ENCODE measurements around the gene ZNF557. TPM values are rescaled to one million over a fixed set of nuclear protein-coding genes. Genes with fewer than 3 reads are reported as not detected.

Gene ZNF557
- total RNA-seq, 2 experiments from 2014 or later, result 9.5 to 9.9 TPM

DNA sequence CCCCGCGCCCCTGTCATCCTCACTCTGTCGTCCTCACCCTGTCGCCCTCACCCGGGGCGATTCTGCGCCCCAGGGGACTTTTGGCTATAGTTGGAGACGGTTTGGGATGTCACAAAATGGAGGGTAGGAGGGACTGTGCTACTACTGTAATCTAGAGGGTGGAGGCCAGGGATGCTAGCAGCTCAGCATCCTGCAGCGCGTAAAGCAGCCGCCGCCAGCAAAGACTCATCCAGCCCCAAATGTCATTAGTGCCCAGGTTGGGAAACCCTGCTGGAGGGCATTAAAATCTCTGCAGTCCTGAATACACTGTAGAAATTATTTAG, 362 bp downstream of the ZNF557 start:
- POLR2A ChIA-PET, result interaction anchor here (0.5 to 2.5 kb wide), 2 partner anchors 17 to 30 kb away, joined by 7 to 8 read pairs; no protein-coding TSS in a partner anchor
- CTCF ChIA-PET, result interaction anchor here (0.9 to 1.5 kb wide), 2 partner anchors 12 to 285 kb away, joined by 3 to 5 read pairs; no protein-coding TSS in a partner anchor

DNA sequence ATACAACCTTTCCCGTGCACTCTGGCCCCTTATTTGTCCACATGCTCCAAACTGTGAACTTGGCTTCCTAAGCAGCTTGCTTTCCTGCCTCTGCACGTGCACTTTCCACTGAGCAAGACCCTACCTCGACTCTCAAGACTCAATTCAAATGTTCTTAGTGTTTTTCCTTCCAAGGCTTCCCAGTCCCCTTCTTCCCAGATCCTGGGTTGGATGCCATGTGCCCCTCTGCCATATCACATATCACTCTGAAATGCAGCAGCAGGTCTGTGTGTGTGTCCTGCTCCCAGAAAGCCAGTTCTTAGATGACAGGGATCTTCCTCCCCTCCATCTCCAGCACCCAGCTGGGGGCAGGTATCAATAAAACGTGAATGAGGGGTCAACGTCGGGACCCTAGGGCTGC, 3.0 kb downstream of the ZNF557 start:
- ChIA-PET CTCF (no interaction called here), POLR2A (no interaction called here)

DNA sequence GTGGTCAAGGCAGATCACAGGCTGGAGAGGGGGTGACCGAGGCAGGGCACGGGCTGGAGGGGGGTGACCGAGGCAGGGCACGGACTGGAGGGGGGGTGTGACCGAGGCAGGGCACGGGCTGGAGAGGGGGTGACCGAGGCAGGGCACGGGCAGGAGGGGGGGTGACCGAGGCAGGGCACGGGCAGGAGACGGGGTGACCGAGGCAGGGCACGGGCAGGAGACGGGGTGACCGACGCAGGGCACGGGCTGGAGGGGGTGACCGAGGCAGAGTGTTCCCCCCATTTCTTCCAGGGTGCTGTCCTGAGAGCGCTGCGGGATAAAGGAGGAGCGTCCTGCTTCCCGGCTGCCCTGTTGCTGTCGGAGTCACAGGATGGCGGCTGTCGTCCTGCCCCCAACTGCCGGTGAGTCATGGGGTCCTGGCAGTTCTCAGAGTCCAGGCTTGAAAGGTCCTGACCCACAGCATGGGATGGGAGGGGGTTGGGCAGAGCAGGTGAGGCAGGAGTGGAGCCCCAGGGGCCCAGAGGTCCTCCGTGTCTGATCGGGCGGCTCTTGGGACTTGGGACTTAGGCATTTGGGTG, 5.3 kb downstream of the ZNF557 start:
- ChIA-PET CTCF (no interaction called here), POLR2A (no interaction called here)

DNA sequence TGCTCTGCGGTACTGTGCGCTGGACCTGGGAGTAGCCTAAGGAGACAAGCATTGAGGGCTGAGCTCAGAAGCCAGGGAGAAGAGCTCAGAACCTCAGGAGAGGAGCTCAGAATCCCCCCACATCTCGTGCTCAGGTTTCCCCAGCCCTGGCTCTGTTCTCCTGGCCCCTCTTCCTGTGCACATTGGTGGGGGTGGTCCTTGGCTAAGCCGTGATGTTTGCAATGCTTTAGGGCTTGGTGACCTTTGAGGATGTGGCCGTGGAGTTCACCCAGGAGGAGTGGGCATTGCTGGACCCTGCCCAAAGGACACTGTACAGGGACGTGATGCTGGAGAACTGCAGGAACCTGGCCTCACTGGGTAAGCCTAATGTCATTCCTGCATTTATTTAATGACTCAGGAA, 6.6 kb downstream of the ZNF557 start:
- ChIA-PET CTCF (interaction anchor here (0.8 kb wide), 1 partner anchor 572 kb away, joined by 4 read pairs; no protein-coding TSS in a partner anchor), POLR2A (interaction anchor here (0.6 kb wide), 1 partner anchor 390 kb away, joined by 3 read pairs; no protein-coding TSS in a partner anchor)

DNA sequence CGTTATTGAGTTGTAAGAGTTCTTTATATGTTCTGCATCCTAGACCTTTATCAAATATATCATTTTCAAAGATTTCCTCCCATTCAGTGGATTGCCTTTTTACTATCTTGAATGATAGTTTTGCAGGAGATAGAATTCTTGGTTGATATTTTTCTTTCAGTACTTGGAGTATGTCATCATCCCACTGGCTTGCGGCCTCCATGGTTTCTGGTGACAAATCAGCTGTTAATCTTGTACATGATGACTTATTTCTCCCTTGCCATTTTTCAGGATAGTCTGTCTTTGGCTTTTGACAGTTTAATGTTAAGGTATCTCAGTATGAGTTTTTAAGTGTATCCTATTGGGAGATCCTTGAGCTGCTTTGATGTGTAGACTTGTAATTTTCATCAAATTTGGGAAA, 8.5 kb downstream of the ZNF557 start:
- ChIA-PET CTCF (no interaction called here), POLR2A (interaction anchor here (0.7 kb wide), 1 partner anchor 71 kb away, joined by 7 read pairs; no protein-coding TSS in a partner anchor)

DNA sequence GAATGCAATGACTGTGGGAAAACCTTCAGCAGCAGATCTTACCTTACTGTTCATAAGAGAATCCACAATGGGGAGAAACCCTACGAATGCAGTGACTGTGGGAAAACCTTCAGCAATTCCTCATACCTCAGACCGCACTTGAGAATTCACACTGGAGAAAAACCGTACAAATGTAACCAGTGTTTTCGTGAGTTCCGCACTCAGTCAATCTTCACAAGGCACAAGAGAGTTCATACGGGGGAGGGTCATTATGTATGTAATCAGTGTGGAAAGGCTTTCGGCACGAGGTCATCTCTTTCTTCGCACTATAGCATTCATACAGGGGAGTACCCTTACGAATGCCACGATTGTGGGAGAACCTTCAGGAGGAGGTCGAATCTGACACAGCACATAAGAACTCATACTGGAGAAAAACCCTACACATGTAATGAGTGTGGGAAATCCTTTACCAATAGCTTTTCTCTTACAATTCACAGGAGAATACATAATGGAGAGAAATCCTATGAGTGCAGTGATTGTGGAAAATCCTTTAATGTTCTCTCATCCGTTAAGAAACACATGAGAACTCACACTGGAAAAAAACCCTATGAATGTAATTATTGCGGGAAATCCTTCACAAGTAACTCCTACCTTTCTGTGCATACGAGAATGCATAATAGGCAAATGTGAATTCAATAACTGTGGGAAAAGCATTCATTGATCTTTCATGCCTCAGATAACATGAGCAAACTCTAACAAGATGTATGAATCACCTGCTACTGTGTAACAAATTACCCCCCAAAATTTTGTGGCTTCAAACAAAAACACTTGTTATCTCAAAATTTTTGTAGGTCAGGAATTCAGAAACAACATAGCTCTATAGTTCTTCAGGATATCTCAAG, 13.8 kb downstream of the ZNF557 start:
- CTCF ChIA-PET, result no interaction called here
- POLR2A ChIA-PET, result no interaction called here

DNA sequence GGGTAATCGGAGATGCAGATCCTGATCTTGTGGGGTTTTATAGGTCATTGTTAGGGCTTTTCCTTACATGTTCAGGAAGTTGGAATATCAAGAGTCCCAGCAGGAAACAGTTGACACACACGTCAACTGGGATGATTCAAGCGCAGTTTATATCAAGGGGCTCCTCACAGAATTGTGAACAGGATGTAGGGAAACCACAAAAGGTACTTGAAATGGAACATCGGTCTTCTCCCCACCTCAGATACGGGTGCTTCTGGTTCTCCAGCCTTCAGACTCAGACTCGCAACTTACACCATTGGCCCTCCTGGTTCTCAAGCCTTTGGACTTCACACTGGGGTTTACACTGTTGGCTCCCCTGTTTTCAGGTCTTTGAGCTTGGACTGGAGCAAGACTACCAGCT, 19.5 kb downstream of the ZNF557 start:
- ChIA-PET POLR2A (no interaction called here), CTCF (no interaction called here)

DNA sequence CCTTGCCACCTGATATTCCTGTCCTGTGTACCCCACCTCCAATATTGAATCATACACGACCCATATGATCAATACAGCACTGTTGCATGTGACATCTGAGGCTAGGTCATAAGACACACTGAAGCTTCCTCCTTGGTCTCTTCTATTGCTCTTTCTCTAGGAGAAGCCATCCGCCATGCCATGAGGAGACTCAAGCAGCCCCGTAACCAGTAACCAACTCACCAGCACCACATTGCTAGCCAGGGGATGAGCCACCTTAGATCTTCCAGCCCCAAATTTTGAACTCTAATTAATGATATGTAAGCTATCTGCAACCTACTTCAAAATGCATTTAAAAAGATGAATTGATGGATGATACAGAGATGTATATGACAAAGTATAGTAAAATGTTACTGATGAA, 28.6 kb downstream of the ZNF557 start:
- CTCF ChIA-PET, result interaction anchor here (2.4 kb wide), 1 partner anchor 243 kb away, joined by 10 read pairs; no protein-coding TSS in a partner anchor
- POLR2A ChIA-PET, result no interaction called here

DNA sequence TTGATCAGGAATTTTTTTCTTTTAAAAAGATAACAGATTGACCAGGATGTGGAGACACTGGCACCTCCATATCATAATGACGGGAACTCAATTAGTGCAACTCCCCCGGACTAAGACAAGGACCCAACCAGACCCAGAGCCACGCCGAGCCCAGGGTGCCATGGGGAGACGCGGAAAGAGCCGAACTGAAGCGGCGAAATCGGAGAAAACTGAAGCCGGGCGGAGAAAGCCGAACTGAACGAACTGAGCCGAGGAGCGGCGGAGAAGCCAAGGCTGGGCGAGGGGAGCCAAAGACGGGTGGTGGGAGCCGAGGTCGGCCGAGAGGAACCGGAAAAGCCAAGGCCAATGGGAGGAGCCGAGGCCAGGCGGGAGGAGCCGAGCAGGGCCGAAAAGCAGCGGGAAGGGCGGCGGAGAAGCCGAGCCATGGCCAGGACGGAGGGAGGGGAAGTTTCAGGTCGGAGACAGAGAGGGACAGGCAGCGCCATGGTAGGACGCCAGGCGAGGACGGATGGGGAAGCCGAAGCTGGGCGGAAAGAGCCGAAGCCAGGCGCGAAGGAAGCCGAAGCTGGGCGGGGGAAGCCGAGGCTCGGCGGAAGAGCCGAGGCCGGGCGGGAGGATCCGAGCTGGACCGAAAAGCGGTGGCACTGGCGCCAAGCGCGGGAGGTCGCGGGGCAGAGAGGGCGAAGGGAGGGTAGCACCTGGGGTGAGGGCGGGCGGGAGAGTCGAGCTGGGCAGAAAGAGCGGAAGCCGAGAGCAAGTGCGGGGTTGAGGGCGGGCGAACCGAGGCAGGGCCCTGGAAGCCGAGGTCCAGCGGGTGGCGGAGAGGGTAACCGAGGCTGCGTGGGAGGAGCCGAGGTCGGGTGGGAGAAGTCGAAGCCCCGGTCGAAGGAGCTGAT, 29.4 kb downstream of the ZNF557 start:
- CTCF ChIA-PET, result interaction anchor here (0.6 to 2.4 kb wide), 6 partner anchors 48 to 451 kb away, joined by 3 to 10 read pairs (median 3); partner anchors contain the start of gene ARHGEF18

DNA sequence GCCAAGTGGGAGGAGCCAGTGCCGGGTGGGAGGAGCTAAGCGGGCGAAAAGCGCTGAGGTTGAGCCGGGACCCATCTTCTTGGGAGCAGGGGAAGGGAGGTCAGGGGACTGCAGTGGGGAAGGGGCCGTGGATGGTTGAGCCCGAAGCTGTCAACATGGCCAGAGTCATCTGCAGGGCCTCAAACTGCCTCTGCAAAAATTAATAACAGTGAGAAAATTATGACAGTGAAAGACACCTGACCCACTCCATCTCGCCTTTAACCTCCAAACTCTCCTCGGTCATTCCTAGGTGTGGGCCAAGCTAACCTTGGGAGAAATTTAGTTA, 30.1 kb downstream of the ZNF557 start:
- POLR2A ChIA-PET, result interaction anchor here (0.6 to 0.7 kb wide), 2 partner anchors 14 to 30 kb away, joined by 4 to 7 read pairs; partner anchors contain the start of gene ZNF557
- CTCF ChIA-PET, result interaction anchor here (0.8 to 2.4 kb wide), 6 partner anchors 30 to 251 kb away, joined by 3 to 10 read pairs (median 3); partner anchors contain the start of genes ARHGEF18 and ZNF557

More for the DNA sequence above, 29.4 kb downstream of the ZNF557 start:
- POLR2A ChIA-PET, result interaction anchor here (0.6 to 0.7 kb wide), 2 partner anchors 13 to 30 kb away, joined by 4 to 7 read pairs; partner anchors contain the start of gene ZNF557

DNA sequence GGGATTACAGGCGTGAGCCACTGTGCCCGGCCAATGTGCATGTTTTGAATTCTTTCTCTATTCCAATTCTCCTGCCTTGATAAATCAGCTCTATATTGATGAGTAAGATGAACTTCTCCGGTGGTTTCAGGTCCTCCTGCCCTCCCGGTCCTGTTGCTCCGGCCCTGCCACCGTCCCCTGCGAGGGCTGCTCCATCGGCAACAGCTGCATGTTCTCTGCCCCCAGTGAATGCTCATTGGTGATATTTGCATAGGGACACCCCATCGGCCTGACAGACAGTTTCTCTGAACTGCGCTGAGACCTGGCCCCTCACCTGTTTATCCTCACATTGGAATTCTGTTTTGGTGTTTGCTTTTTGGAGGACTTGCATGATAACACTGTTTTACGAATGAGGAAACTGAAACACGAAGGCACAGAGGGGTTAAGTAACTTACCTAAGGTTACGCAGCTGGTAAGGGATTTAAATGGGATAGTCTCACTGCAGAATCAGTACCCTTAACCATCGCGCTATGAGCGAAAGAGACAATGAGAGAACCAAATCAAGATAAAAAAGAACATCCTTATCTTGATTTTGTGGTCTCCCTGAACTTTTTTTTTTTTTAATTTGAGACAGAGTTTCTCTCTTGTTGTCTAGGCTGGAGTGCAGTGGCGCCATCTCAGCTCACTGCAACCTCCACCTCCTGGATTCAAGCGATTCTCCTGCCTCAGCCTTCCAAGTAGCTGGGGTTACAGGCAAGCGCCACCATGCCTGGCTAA, 32.2 kb downstream of the ZNF557 start:
- ChIA-PET POLR2A (no interaction called here), CTCF (interaction anchor here (0.7 to 2.2 kb wide), 7 partner anchors 181 to 279 kb away, joined by 3 to 11 read pairs (median 3); partner anchors contain the start of gene ARHGEF18)

DNA sequence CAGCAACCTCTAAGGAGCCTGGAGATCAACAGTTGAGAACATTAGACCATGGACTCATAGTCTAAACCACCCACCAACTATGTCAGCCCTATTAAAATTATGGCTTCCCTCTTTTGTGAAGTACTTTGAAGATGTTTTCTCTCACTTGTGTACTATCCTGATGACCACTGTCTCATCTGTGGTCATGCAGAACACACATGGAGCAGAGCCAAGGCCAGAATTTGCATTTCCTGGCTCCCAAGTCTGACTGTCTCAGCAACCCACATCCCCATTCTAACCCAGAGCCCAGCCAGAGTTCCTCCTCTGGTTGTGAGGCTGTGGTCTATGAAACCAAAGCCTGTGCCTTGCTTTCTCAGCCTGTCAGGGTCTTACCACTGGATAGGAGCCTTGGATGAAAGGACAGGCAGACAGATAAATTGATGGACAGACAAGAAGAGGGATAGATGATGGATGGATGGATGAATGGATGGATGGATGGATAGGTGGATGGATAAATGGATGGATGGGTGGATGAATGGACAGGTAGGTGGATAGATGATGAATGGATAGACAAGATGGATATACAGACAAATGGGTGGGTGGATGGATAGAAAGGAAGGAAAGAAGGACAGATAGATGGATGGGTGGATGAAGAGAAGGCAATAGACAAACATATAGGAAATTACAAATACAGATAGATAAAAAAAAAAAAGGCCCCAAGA, 35.4 kb downstream of the ZNF557 start:
- ChIA-PET CTCF (no interaction called here), POLR2A (no interaction called here)

DNA sequence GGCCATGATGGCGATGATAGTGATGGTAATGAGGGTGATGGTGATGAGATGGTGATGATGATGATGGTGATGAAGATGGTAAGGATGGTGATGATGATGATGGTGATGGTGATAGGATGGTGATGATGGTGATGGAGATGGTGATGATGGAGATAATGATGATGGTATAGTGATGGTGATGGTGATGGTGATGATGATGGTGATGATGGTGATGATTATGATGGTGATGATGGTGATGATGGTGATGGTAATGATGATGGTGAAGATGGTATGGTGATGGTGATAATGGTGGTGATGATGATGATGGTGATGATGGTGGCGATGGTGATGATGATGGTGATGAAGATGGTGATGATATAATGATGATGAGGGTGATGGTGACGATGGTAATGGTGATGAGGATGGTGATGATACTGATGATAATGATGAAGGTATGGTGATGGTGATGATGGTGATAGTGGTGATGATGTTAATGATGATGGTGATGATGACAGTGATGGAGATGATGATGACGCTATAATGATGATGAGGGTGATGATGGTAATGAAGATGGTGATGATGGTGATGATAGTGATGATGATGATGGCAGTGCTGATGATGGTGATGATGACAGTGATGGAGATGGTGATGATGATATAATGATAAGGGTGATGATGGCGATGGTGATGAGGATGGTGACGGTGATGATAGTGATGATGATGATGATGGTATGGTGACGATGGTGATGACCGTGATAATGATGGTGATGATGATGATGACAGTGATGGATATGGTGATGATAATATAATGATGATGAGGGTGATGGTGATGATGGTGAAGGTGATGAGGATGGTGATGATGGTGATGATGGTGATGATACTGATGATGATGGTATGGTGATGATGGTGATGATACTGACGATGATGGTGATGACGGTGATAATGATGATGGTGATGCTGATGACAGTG, 37.5 kb downstream of the ZNF557 start:
- CTCF ChIA-PET, result no interaction called here
- POLR2A ChIA-PET, result no interaction called here

DNA sequence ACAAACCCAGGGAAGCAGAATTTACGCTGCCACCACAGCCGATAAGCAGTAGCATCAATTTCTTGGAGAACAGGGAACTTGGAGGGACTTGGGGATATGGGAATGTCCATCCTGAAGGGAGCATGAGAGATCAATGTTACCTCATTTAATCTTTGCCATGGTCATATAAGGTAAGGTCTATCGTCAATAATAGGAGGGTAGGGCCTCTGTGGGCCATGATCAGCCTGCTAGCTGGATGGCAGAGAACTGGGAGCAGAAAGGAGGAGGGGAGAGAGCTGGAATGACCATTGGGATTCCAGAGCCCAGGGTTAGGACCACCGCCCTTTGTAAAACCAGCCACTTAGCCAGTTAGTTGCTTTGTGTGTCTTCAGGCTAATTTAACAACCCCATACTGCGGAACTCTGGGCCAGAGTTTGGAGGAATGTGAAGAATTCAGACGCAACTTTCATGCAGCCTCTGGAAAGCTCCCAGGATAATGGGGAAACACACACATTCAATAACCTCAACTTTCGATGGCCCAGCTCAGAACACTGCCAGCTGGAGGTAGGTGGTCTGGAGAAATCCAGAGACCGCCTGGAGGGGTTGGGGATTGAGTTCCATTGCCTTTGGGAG, 40.3 kb downstream of the ZNF557 start:
- ChIA-PET POLR2A (no interaction called here), CTCF (no interaction called here)

DNA sequence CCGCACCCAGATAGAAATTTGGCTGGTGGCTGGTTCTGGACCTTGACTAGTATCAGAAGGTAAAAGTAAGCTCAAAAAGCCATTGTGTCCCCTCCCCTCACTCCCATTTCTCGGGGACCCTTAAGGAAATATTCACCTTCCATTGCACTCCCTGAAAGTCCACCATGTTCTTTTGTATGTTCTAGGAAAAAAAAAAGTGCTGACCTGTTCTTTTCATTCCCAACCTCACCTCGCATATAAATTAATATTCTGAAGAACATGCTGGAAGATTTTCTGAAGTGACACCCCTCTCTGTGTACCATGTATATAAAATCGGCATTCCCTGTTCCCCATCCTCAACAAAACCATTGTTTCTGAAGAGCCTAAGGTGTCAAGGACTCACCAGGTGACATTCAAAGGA, 43.2 kb downstream of the ZNF557 start:
- ChIA-PET POLR2A (no interaction called here), CTCF (no interaction called here)

DNA sequence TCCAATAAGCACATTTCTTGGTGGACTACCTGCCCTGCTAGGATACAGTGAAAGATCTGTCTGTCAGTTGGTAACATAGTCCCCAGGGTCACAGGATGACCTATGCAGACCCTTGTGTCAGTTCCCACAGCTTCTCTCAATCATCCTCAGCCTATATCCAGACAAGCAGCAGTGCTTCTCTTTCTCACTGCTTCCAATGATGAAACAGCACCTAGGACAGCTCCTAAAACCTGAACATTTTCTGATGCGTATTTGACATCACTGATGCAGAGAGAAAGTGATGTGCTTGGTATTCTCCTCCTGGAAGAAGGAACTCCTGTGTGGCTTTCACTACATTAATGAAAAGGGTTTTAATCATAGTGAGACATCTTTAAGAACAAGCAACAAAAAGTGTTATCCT, 43.7 kb downstream of the ZNF557 start:
- CTCF ChIA-PET, result interaction anchor here (1.3 kb wide), 1 partner anchor 10 kb away, joined by 4 read pairs; no protein-coding TSS in a partner anchor

DNA sequence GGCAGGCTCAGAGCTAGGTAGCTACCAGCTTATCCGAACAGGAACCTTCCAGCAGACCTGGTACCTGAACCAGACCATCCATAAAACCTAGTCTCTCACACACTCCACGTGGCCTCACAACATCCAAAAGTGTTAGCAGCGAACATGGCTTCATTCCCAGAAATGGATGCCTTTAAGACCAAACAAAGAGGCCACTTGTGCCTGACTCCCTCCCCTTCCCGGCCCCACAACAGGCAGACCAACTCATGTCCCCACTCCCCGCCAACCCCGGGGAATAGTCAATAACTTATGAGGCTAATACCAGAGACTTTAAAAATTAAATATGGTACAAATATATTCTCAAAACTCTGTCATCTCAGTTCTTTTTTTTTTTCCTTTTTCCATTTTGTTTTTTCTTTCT, 46.2 kb downstream of the ZNF557 start:
- ChIA-PET CTCF (no interaction called here), POLR2A (no interaction called here)

More for the DNA sequence above, 43.7 kb downstream of the ZNF557 start:
- POLR2A ChIA-PET, result no interaction called here

All from activated CD8-positive, alpha-beta memory T cell treated with anti-CD3 and anti-CD28 coated beads for 36 hours (primary cell).